Inflammatory macrophage treated with lipopolysaccharide for 4 hours (primary cell): ENCODE measurements around the gene SSC5D.
"Not testable (repeated sequence)": the region's sequence is repeated elsewhere in the genome, so short reads cannot be mapped to it uniquely, and the experiment has no call there.

Experiments used
- DNase-seq: peaks from one replicate; pipeline ENCODE4 v3.0.0-alpha.2; 2020

Gene SSC5D

DNA sequence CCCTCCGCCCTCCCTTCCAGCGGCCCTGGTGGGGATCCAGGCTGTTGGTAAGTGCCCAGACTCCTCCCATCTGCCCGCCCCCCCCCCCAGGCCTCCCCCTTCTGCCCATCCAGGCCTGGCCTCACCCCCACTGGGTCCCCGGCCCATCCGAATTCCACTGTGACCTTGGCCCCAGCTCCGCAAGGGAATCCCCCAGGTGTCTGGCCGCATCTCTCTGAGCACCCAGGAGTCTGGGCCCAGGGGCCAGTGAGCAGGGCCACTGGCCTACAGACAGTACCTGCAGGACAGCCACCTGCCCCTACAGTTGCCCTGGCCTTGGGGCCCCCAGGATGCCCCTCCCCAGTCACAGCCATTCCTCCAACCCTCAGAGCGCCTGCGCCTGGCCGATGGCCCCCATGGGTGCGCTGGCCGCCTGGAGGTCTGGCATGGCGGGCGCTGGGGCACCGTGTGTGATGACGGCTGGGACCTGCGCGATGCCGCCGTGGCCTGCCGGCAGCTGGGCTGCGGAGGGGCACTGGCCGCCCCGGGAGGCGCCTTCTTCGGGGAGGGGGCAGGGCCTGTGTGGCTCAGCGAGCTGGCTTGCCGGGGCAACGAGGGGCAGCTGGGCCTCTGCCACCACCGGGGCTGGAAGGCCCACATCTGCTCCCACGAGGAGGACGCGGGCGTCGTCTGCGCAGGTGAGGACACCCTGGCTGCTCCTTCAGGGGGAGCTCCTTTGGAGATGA, 912 bp downstream of the SSC5D start:
- no peak for DNase-seq

DNA sequence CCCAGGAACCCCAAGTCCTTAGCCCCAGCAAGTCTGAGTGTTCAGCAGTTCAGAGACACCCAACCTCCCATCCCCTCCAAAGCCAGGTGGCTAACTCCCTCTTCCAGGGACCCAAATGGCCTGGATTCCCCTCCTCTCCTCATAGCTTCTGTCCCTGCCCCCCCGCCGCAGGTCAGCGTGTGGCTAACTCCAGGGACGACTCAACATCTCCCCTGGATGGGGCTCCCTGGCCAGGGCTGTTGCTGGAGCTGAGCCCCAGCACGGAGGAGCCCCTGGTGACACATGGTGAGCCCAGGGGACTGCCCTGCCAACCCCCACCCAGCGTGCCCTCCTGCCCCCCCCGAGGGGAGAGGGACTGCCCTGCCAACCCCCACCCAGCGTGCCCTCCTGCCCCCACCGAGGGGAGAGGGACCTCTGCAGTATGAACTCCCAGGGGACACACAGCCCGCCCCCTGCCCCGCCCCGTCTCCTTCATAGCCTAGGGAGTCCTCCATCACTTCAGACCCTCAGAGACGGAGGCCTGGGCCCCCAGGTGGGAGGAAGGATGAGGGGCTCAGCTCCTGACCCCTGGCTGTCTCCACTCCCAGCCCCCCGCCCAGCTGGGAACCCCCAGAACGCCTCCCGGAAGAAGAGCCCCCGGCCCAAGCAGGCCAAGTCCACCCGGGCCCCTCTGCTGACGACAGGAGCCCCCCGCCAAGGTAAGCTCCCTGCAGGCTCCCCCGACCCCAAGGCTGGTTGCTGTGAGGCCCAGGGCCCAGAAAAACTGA, 1.7 kb downstream of the SSC5D start:
- DNase-seq, result no peak

DNA sequence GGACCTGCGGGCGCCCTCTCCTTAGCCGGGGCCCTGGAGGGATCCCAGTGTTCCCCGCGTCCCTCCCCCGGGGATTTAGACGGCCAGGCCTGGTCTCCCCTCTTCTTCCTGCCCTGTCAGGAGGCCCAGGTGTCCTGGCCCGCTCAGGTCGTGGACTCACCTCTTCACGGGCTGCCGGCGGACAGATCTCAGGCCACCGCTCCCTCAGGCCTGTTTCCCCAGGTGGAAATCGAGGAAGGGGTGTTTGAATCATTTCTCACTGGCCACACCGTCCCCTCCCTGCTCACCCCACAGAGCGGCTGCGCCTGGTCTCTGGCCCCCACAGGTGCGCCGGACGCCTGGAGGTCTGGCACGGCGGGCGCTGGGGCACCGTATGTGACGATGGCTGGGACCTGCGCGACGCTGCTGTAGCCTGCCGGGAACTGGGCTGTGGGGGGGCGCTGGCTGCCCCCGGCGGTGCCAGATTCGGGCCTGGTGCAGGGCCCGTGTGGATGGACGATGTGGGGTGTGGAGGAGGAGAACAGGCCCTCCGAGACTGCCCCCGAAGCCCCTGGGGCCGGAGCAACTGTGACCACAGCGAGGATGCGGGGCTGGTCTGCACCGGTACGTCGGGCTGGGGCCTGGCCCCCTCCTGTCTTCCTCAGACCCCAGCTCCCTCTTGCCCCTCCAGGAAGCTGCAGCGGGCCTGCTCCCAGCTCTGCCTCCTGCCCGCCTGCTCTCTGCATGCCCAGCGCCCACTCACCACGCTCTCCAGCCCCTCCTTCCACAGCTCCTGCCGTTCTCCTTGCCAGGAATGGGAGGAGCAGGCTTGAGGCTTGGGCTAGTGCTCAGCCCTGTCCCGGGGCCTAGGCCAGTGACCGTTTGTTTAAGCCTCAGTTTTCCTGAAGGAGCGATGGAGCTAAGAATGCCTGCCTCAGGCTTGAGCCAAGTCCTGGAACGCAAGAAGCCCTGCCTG, 2.5 kb downstream of the SSC5D start:
- no peak for DNase-seq

DNA sequence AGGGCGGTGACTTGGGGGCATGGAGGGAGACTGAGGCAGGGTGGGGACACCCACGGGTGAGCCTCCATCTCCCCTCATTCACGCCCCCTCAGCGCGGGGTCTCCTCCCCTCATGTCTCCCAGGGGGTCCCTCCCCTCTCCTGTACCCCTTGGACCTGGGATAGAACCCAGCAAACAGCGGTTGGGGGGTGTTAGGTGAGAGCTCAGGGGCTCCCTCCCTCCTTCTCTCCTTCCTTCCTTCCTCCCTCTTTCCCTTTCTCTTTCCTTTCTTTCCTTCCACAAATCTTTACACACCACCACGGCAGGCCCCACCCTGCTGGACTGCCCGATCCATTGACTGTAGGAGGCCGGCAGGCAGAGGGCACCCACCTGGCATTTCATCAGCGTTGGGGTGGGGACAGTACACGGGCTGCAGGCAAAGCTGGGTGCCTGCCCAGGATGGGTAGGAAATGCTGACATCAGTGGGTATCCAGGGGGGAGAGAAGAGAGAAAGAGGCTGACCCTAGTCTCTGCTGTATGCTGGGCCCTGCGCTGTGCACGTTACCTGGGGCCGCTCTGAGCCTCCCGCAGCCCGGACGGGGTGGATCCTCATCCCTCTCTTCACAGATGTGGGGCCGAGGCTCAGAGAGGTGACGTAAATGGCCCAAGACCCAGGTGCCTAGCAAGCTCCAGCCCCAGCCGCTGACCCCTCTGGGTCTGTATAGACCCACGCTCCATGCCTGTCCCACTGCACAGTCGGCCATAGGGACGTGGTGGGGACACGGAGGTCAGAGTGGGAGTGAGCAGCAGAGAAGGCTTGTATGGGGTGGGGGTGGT, 3.5 kb downstream of the SSC5D start:
- no peak for DNase-seq

DNA sequence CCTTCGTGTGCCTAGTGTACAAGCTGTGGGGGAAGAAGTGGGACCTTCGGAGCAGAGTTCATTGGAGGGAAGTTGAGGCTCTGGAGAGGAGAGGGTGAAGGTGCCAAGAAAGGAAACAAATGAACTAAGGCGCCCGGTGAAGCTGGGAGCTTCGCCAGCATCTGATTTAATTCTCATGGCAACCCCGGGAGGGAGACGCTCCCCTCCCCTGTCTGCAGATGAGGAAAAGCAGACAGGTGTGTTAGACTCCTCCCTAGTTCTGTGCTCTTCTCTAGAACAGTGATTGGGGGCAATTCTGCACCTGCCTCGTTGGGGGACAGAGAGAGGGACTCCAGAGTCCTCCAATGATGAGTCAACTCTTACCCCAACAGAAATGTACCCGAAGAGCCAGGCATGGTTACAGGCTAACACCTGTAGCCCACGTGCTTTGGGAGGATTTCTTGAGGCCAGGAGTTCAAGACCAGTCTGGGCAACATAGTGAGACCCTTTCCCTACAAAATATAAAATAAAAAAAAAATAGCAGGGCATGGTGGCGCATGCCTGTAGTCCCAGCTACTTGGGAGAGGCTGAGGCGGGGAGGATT, 4.2 kb downstream of the SSC5D start:
- DNase-seq, result no peak

DNA sequence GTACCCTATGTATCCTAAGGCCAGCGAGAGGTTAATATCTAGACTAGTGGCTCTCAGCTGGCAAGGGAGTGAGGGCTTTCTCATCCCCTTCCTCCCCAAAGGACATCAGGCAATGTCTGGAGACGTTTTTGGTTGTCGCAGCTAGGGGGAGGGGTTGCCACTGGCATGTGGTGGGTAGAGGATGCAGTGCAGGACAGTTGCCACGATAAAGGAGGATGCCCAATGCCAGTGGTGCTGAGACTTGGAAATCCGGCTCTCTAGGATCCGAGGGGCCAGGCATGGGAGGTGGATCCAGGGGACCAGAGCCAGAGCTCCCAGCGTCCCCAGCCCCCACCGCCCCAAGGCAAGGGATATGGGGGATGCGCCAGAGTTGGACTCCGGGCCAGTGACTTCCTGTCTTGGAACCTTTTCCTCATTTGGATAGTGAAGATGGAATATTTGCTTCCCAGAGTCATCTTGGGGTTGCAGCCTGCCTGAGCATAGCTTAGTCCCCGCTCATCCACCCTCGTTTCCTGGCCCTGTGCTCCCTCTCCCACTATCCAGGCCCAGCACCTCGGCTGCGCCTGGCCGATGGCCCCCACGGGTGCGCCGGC, 4.9 kb downstream of the SSC5D start:
- no peak for DNase-seq

DNA sequence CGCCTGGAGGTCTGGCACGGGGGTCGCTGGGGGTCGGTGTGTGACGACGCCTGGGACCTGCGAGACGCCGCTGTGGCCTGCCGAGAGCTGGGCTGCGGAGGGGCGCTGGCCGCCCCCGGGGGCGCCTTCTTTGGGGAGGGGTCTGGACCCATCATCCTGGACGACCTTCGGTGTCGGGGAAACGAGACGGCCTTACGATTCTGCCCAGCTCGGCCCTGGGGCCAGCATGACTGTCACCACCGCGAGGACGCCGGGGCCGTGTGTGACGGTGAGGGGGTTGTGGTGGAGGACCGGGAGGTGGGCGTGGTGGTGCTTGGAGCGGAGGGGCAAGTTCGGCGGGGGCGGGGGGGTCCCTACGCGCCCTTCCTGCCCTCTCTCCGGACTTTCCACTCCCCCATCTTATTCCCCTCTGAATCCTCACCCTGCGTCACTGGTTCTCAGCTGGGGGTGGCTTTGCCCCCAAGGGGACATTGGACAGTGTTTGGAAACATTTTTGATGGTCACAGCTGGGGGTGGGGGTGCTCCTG, 5.5 kb downstream of the SSC5D start:
- no peak for DNase-seq

DNA sequence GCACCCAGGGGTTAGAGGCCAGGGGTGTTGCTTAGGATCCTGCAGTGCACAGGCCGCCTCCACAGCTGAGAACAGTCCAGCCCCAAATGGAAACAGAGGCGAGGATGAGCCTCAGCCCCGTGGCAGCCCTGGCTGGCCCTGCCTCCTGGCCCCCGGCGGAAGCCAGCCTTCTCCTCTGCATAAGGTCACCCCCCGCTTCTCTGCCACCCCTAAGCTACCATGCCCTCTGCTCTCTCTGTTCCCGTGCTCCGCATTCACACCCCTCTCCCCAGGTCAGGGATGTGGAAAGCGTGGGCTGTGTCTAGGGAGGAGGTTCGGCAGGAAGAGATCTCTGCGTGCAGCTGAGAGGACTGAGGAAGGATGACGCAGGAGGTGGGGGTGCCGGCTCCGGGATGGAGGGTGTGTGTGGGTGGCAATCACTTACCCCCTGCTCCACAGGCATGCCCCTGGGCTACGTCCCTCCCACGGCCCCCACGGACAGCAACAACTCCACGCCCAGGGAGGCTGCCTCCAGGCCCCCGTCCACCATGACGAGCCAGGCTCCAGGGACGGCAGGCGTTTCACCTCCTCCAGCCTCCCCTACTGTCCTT, 6.0 kb downstream of the SSC5D start:
- no peak for DNase-seq

DNA sequence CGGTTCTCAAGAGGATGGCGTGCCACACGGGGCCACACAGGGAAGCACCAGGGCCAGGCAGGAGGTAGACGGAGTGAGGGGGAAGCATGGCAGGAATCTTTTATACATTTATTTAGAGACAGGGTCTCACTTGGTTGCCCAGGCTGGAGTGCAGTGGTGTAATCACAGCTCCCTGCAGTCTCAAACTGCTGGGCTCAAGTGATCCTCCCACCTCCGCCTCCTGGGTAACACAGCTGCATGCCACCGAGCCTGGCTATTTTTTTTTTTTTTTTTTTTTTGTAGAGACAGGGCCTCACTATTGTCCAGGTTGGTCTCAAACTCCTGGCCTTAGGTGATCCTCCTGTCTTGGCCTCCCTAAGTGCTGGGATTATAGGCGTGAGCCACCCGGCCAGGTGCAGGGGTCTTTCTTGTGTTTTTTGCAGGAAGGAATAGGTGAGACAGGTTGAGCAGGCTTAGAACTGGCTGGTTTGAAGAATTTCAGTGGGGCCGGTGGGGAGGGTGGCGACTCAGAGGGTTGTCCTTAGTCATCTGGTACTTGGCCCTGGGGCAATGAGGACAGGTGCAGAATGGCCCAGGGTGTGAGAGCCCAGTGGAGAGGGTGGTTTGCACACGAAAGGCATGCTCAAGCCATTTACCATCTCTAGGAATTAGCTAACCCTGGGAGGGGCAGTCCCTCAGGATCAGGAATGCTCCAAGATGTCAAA, 7.6 kb downstream of the SSC5D start:
- DNase-seq, result no peak

DNA sequence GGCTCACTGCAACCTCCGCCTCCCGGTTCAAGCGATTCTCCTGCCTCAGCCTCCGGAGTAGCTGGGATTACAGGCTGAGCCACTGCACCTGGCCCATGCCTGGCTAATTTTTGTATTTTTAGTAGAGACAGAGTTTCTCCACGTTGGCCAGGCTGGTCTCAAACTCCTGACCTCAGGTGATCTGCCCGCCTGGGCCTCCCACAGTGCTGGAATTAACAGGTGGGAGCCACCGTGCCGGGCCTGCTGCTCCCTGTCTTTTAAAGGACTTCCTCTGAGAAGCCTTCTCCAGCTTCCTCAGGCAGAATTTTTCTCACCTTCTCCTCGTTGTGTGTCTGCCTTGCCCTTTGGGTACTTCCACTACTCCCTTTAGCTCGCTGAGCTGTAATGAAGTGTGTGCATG, 8.6 kb downstream of the SSC5D start:
- DNase-seq, result not testable (repeated sequence)

DNA sequence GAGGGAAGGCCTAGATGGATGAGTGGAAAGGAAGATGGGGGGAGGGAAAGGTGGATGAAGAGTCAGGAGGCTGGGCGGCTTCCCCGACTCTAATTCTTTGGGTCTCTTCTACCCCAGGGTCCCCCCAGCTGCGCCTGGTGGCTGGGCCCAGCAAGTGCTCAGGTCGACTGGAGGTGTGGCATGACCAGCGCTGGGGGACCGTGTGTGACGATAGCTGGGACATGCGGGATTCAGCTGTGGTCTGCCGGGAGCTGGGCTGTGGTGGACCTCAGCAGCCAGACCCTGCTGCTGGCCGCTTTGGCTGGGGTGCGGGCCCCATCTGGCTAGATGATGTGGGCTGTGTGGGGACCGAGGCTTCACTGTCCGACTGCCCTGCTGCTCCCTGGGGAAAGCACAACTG, 9.5 kb downstream of the SSC5D start:
- no peak for DNase-seq

DNA sequence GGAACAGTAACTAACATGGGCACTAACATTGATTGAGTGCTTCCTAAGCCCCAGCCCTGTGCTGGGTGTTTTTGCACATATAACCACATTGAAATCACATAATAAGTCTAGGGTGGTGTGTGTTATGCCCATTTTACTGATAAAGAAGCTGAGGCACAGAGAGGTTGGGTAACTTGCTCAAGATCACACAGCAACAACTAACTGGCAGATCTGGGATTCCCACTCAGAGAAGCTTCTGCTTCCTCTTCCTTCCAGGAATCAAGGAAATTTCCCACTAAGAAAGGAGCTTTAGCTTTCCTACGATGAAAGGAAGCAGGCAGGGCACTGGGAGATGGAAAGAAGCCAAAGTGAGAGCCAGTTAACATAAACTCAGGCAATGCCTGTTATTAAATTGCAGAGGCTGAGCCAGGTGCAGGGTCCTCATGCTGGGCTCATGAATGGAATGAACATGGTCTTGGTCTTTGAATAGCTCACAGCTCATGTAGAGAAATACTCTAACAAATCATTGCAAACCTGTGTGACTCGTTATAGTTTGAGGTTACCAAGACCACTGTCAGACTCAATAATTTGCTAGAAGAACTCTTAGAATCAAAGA, 10.1 kb downstream of the SSC5D start:
- no peak for DNase-seq

DNA sequence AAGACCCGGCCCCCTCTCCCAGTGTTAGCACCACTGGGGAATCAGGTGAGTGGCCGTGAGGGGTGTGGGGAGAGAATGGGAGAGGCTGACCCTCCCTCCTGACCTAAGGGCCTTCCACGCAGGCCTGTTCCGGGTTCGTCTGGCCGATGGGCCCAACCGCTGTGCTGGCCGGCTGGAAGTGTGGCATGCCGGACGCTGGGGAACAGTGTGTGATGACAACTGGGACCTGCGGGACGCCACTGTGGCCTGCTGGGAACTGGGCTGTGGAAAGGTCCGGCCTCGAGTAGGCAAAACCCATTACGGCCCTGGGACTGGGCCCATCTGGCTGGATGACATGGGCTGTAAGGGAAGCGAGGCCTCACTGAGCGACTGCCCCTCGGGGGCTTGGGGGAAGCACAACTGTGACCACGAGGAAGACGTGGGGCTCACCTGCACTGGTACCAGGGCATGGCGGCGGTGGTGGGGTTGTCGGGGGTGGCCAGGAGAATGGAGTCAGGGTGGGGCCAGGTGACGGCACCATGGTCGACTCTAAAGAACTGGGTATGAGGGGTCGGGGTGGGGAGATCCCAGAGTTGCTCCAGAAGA, 12.2 kb downstream of the SSC5D start:
- DNase-seq, result no peak

DNA sequence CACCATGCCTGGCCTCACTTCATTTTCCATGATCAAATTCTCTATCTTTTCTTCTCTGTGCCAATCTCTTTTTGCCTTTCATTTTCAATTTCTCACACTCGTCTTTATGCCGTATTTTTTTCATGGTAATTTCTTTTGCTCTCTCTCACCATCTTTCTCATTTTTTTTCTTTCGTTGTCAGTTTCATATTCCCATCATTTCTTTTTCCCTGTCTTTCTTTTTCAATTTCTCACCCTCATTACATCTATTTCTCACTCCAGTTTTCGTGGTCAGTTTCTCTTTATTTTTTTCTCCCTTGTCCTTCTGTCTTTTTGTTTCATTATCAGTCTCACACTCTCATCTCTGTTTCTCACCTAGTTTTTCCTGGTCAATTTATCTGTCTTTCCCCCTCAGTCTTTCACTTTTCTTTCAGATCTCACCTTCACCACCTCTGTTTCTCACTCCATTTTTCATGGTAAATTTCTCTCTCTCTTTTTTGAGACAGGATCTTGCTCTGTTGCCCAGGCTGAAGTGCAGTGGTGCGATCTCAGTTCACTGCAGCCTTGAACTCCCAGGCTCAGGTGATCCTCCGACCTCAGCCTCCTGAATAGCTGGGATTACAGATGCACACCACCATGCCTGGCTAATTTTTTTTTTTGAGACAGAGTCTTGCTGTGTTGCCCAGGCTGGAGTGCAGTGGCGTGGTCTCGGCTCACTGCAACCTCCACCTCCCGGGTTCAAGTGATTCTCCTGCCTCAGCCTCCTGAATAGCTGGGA, 14.1 kb downstream of the SSC5D start:
- DNase-seq, result no peak

DNA sequence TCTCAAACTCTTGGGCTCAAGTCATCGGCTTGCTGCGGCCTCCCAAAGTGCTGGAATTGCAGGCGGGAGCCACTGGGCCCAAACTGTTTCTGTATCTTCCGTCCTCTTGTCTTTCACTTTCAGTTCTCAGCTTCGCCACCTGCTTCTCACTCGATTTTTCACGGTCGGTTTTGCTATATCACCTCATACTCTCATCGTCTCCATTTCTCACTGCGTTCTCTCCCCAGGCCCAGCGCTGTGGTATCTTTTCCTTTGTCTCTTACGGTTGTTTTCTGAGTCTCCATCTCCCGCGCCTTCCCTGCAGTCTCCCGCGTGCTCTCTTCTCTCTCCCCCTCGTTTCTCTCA, 14.9 kb downstream of the SSC5D start:
- DNase-seq, result no peak

DNA sequence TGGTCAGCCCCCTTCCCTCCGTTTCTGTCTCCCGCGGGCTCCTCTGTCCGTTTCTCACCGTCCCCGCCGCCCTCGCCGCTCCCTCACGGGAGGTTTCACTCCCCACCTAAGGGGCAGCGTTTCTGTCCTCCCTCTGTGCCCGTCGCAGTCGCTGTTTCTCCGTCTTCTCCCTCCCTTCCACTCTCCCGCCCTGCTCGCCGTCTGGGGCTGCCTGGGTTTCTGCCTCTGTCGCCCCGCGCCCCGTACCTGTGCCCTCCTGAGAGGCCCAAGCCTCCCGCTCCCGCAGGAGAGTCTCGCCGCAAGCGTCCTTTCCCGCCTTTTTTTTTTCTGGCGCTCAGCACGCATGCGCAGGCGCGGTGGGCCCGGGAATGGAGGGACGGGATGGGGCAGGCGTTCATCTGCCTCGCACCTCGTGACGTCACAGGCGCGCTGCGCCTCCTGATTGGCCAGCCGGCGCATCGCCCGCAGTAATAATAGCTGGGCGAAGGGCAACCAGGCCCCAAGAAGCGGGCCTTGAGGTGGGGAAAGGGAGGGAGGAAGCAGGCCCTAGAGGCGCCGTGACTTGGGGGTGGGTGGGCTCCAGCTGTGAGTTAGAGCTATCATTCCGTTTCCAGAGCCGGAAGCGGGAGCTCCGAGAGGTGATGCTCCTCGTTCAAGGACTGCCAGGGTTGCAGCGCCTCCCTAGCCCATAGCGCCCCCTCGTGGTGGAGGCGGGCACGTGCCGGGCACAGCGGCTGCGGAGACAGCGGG, 15.4 kb downstream of the SSC5D start:
- peak; percentile 93 for DNase-seq

DNA sequence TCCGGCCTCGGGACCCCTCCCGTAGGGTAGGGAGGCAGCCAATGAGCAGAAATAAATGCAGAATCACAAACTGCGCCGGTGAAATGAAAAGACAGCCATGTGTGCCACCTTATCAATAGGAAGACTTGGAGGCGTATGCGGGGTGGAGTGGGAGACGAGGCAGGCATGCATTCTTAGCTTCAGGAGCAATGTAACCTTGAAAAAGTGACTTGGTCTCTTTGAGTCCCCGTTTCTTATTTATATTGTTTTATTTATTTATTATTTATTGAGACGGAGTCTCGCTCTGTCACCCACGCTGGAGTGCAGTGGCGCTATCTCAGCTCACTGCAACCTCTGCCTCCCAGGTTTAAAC, 16.0 kb downstream of the SSC5D start:
- no peak for DNase-seq

DNA sequence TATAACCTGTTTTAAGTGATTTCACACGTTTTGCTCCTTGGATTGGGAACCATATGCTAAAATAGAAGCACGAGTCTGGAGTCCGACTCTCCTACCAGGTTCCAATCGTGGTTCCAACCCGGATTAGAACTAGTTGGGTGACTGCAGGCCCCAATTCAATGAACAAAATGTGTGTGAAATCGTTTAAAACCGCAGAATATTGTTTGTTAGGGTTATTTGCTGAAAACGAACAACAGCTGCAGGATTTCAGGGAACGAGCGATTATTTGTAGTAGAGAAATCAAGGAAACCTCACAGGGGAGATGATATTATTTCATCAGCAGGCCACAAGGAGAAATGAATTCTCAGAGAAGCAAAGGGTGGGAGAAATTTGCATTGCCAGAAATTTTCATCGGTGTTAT, 16.7 kb downstream of the SSC5D start:
- no peak for DNase-seq
